ENCODE results near the gene YIPF3.

Gene YIPF3

GRCh38 chr6:43505718-43506117 is 11.0 kb downstream of the YIPF3 start:
- H3F3A ChIP-seq (ENCODE audit: low read depth), result no peaks in the 10 kb centered on the region
- TF ChIP-seq EZH2phosphoT487 (IDR thresholded peaks at IDR 0.05; ENCODE audit: borderline replicate concordance) (no peak), CTCF (conservative IDR thresholded peaks at IDR 0.05; ENCODE audit: low read length) (no peak)

GRCh38 chr6:43504756-43505593 is 11.8 kb downstream of the YIPF3 start:
- H3K79me2 ChIP-seq (ENCODE audit: insufficient read depth, low read length), result no peaks in the 10 kb centered on the region
- peaks cover 44% of the 10 kb centered on the region; the same call in 1 of the 2 replicates for H3K36me3 ChIP-seq (ENCODE audit: insufficient read depth, low read length)
- no peak overlapping the region for H3K4me3 ChIP-seq (ENCODE audit: low read length, poor library complexity, severe bottlenecking)
- H3K9me3 ChIP-seq (ENCODE audit: insufficient read depth, low read depth, low read length), result no peaks in the 10 kb centered on the region
- no peak overlapping the region for H2AFZ ChIP-seq (ENCODE audit: low read length)
- H3K4me2 ChIP-seq (ENCODE audit: low read depth, low read length, poor library complexity, severe bottlenecking), result no peak overlapping the region
- H3F3A ChIP-seq (ENCODE audit: low read depth), result no peaks in the 10 kb centered on the region
- no peaks in the 10 kb centered on the region for H3K27me3 ChIP-seq (ENCODE audit: insufficient read depth, low read length, poor library complexity, severe bottlenecking)
- H3K4me1 ChIP-seq (ENCODE audit: insufficient read depth, low read length, poor library complexity, severe bottlenecking), result no peaks in the 10 kb centered on the region
- H4K20me1 ChIP-seq (ENCODE audit: insufficient read depth, low read length, poor library complexity, severe bottlenecking), result no peaks in the 10 kb centered on the region
- no peaks in the 10 kb centered on the region for H3K9me2 ChIP-seq (replicated peaks; ENCODE audit: low read depth, low read length)
- no peak for TF ChIP-seq EZH2phosphoT487 (IDR thresholded peaks at IDR 0.05; ENCODE audit: borderline replicate concordance)
- TF ChIP-seq CTCF (conservative IDR thresholded peaks at IDR 0.05; ENCODE audit: low read length), result no peak
- H3K9ac ChIP-seq (ENCODE audit: low read depth, low read length, poor library complexity, severe bottlenecking), result no peak overlapping the region

More at GRCh38 chr6:43505718-43506117, 11.0 kb downstream of the YIPF3 start:
- no peaks in the 10 kb centered on the region for H3K9me2 ChIP-seq (replicated peaks; ENCODE audit: low read depth, low read length)
- H3K4me3 ChIP-seq (ENCODE audit: low read length, poor library complexity, severe bottlenecking), result no peak overlapping the region
- no peaks in the 10 kb centered on the region for H3K79me2 ChIP-seq (ENCODE audit: insufficient read depth, low read length)
- no peak overlapping the region for H3K9ac ChIP-seq (ENCODE audit: low read depth, low read length, poor library complexity, severe bottlenecking)
- no peaks in the 10 kb centered on the region for H3K9me3 ChIP-seq (ENCODE audit: insufficient read depth, low read depth, low read length)
- no peak overlapping the region for H3K4me2 ChIP-seq (ENCODE audit: low read depth, low read length, poor library complexity, severe bottlenecking)
- H4K20me1 ChIP-seq (ENCODE audit: insufficient read depth, low read length, poor library complexity, severe bottlenecking), result no peaks in the 10 kb centered on the region
- peaks cover 37% of the 10 kb centered on the region; the same call in 1 of the 2 replicates for H3K36me3 ChIP-seq (ENCODE audit: insufficient read depth, low read length)
- H2AFZ ChIP-seq (ENCODE audit: low read length), result no peak overlapping the region
- H3K4me1 ChIP-seq (ENCODE audit: insufficient read depth, low read length, poor library complexity, severe bottlenecking), result no peaks in the 10 kb centered on the region
- H3K27me3 ChIP-seq (ENCODE audit: insufficient read depth, low read length, poor library complexity, severe bottlenecking), result no peaks in the 10 kb centered on the region

DNA sequence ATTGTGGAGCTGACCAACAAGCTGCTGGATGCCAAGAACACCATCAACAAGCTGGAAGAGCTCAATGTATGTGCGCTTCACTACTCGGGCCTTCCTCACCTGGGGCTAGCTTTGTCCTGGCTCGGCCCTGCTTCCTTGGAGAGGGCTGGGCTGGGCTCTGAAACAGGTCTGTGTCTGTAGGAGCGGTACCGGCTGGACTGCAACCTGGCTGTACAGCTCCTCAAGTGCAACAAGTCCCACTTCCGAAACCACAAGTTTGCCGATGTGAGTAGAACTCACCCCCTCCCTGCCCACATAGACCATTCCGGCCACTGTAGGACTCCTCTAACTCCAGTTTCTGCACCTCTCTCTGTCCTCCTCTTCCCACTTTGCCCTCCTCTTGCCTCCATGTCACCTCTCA is 13.3 kb downstream of the YIPF3 start:
- H3K4me1 ChIP-seq (ENCODE audit: insufficient read depth, low read length, poor library complexity, severe bottlenecking), result no peaks in the 10 kb centered on the region
- H3K9me3 ChIP-seq (ENCODE audit: insufficient read depth, low read depth, low read length), result no peaks in the 10 kb centered on the region
- H3K4me3 ChIP-seq (ENCODE audit: low read length, poor library complexity, severe bottlenecking), result no peak overlapping the region
- no peaks in the 10 kb centered on the region for H3K79me2 ChIP-seq (ENCODE audit: insufficient read depth, low read length)
- H3K4me2 ChIP-seq (ENCODE audit: low read depth, low read length, poor library complexity, severe bottlenecking), result no peak overlapping the region
- H3K27me3 ChIP-seq (ENCODE audit: insufficient read depth, low read length, poor library complexity, severe bottlenecking), result no peaks in the 10 kb centered on the region
- H3F3A ChIP-seq (ENCODE audit: low read depth), result no peaks in the 10 kb centered on the region
- TF ChIP-seq CTCF (conservative IDR thresholded peaks at IDR 0.05; ENCODE audit: low read length) (no peak), EZH2phosphoT487 (IDR thresholded peaks at IDR 0.05; ENCODE audit: borderline replicate concordance) (no peak)
- no peaks in the 10 kb centered on the region for H3K9me2 ChIP-seq (replicated peaks; ENCODE audit: low read depth, low read length)
- H3K36me3 ChIP-seq (ENCODE audit: insufficient read depth, low read length), result peaks cover 60% of the 10 kb centered on the region; the same call in 1 of the 2 replicates
- H3K9ac ChIP-seq (ENCODE audit: low read depth, low read length, poor library complexity, severe bottlenecking), result no peak overlapping the region
- H4K20me1 ChIP-seq (ENCODE audit: insufficient read depth, low read length, poor library complexity, severe bottlenecking), result no peaks in the 10 kb centered on the region
- H2AFZ ChIP-seq (ENCODE audit: low read length), result no peak overlapping the region

Data from Loucy (cell line).